Measurements from ENCODE around the gene DNAJC4. TPM values are rescaled to one million over a fixed set of nuclear protein-coding genes. Genes with fewer than 3 reads are reported as not detected.

The DNAJC4 gene
- total and polyA plus RNA-seq, 9 of the 15 experiments (the other 6 are each of a cell fraction or from before 2014, with no cell fraction given), result 4.0 to 32.6 (median 19.9) TPM

DNA sequence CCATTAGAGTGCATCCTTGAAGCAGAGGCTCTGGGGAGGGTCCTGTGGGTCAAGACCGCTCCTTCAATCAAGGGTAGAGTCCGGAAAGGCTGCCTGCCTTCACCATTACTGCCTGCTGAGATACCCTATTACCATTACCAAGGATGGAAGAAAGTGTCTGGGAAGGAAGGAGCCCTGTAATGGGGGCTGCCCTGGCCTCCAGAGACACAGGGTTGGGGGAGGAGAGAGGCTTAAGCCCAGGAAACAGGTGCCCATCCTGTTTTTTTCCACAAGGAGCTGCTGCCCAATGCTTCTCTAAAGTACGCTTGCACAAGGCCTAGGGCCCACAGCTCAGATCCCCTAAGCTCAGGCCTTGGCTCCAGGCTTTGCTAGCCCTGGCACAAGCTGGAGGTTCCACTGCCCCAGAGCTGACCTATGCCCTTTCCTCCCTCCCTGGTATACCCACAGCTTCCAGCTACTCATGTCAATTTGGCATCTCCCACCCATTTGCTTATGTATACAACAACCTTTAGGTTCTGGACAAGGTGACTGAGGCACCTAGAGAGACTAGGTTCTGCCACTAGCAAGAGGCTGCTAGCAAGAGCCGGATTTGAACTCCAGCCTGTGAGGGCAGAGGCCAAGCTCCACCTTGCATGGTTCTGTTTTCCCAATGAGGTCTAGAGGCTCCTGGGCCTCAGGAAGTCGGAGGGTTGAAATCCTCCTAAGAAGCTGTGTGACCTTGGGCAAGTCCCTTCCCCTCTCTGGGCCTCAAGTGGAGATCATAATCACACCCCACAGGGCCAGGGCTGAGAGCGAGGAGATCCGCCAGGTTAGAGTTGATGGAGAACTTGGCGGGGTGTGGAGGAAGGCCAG is 19.4 kb downstream of the DNAJC4 start (continued):
- TF ChIP-seq, protein P1, sequence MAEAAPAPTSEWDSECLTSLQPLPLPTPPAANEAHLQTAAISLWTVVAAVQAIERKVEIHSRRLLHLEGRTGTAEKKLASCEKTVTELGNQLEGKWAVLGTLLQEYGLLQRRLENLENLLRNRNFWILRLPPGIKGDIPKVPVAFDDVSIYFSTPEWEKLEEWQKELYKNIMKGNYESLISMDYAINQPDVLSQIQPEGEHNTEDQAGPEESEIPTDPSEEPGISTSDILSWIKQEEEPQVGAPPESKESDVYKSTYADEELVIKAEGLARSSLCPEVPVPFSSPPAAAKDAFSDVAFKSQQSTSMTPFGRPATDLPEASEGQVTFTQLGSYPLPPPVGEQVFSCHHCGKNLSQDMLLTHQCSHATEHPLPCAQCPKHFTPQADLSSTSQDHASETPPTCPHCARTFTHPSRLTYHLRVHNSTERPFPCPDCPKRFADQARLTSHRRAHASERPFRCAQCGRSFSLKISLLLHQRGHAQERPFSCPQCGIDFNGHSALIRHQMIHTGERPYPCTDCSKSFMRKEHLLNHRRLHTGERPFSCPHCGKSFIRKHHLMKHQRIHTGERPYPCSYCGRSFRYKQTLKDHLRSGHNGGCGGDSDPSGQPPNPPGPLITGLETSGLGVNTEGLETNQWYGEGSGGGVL (CRISPR knock-in tag; IDR thresholded peaks at IDR 0.05), result no peak
- TF ChIP-seq HDAC2 (IDR thresholded peaks at IDR 0.05), result peak; percentile 89
- 0 out of 4 replicates have a peak, but pooled peaks of 1 of the 2 experiments have one; percentile 44 for TF ChIP-seq ARNT (IDR thresholded peaks at IDR 0.05)
- TF ChIP-seq, protein P2, sequence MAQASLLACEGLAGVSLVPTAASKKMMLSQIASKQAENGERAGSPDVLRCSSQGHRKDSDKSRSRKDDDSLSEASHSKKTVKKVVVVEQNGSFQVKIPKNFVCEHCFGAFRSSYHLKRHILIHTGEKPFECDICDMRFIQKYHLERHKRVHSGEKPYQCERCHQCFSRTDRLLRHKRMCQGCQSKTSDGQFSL (CRISPR knock-in tag; IDR thresholded peaks at IDR 0.05), result 0 out of 2 replicates have a peak, but pooled peaks have one; percentile 4
- TF ChIP-seq, protein P2 (tag; IDR thresholded peaks at IDR 0.05), result no peak
- TF ChIP-seq KDM1A (IDR thresholded peaks at IDR 0.05), result peak in 1 of 2 experiments; percentile 97; a peak in 3 of 4 replicates
- peak; percentile 82 for TF ChIP-seq GATA2 (CRISPR knock-in tag; IDR thresholded peaks at IDR 0.05)
- peak; percentile 36; the same call in 1 of the 2 replicates for TF ChIP-seq ESRRA (IDR thresholded peaks at IDR 0.05; ENCODE audit: borderline replicate concordance, low read depth)
- peak; percentile 99 for TF ChIP-seq BCOR (IDR thresholded peaks at IDR 0.05)
- TF ChIP-seq SMARCA5 (IDR thresholded peaks at IDR 0.05), result peak; percentile 94
- TF ChIP-seq MTA3 (IDR thresholded peaks at IDR 0.05; ENCODE audit: borderline replicate concordance), result 0 out of 2 replicates have a peak, but pooled peaks have one; percentile 29
- TF ChIP-seq CBX3 (IDR thresholded peaks at IDR 0.05; ENCODE audit: borderline replicate concordance in 1 of 2, low read length in 2 of 2), result peak in 1 of 2 experiments; percentile 62; a peak in 1 of 3 replicates
- peak; percentile 13; the same call in 1 of the 2 replicates for TF ChIP-seq DPF2 (IDR thresholded peaks at IDR 0.05)
- TF ChIP-seq NRF1 (conservative IDR thresholded peaks at IDR 0.05 in 1 of 2, IDR thresholded peaks at IDR 0.05 in 1 of 2), result no peak
- 0 out of 2 replicates have a peak, but pooled peaks have one; percentile 19 for TF ChIP-seq NFIC (IDR thresholded peaks at IDR 0.05)
- TF ChIP-seq CBX1 (IDR thresholded peaks at IDR 0.05; ENCODE audit: low read depth), result peak; percentile 78; the same call in 1 of the 2 replicates
